Liver (tissue), 9 donors: ENCODE results near the gene CBY2. TPM values are rescaled to one million over a fixed set of nuclear protein-coding genes. Genes with fewer than 3 reads are reported as not detected.

Experiments
- DNase-seq: peaks from one replicate; pipeline ENCODE4 v3.0.0-alpha.2; 2017; ENCODE audit warnings: low spot score
- H3K27ac ChIP-seq, 2 donors: one replicate each; pipeline ENCODE4 v1.7.0; 2013; ENCODE audit warnings: inconsistent platforms in 2 of 2, low read length in 2 of 2, control low read depth in 1 of 2, low read depth in 1 of 2, mild to moderate bottlenecking in 1 of 2
- H3K27me3 ChIP-seq, 4 donors: one replicate each; pipeline versions ENCODE4 v1.6.1 to v1.7.0; 2013; ENCODE audit warnings: low read length in 3 of 4, inconsistent platforms in 1 of 4, mild to moderate bottlenecking in 1 of 4, moderate library complexity in 1 of 4; ENCODE audit not compliant: control insufficient read depth in 4 of 4, insufficient read depth in 4 of 4
- H3K36me3 ChIP-seq, 4 donors: one replicate each; pipeline versions ENCODE4 v1.6.1 to v1.7.0; 2013; ENCODE audit warnings: low read length in 3 of 4, mild to moderate bottlenecking in 3 of 4, low read depth in 1 of 4, moderate library complexity in 1 of 4; ENCODE audit not compliant: control insufficient read depth in 4 of 4, insufficient read depth in 3 of 4
- H3K4me1 ChIP-seq, 4 donors: one replicate each; pipeline versions ENCODE4 v1.6.1 to v1.7.0; 2013; ENCODE audit warnings: low read length in 3 of 4, mild to moderate bottlenecking in 3 of 4, moderate library complexity in 1 of 4; ENCODE audit not compliant: control insufficient read depth in 4 of 4, insufficient read depth in 4 of 4
- H3K4me3 ChIP-seq, 3 donors: one replicate each; pipeline versions ENCODE4 v1.6.1 to v1.7.0; 2013; ENCODE audit warnings: low read length in 3 of 3, control low read depth in 1 of 3, low read depth in 1 of 3, mild to moderate bottlenecking in 1 of 3
- H3K9ac ChIP-seq, 2 donors: one replicate each; pipeline ENCODE4 v1.7.0; 2013; ENCODE audit warnings: low read length in 2 of 2, mild to moderate bottlenecking in 2 of 2, moderate library complexity in 2 of 2, control low read depth in 1 of 2, low read depth in 1 of 2
- H3K9me3 ChIP-seq, 4 donors: one replicate each; pipeline versions ENCODE4 v1.6.1 to v1.7.0; 2013; ENCODE audit warnings: low read length in 3 of 4; ENCODE audit not compliant: control insufficient read depth in 4 of 4
- EGR1 ChIP-seq, 2 donors: IDR thresholded peaks; 2 replicates each; pipeline ENCODE4 v1.6.1; 2016 to 2018; ENCODE audit warnings: antibody characterized with exemption in 2 of 2, low read depth in 2 of 2
- FOXA1 ChIP-seq: IDR thresholded peaks from 2 replicates; pipeline ENCODE4 v1.6.1; 2016; ENCODE audit warnings: antibody characterized with exemption
- FOXA2 ChIP-seq: IDR thresholded peaks from 2 replicates; pipeline ENCODE4 v1.6.1; 2016; ENCODE audit warnings: antibody characterized with exemption
- GABPA ChIP-seq, 2 donors: IDR thresholded peaks in 1 of 2; conservative IDR thresholded peaks in 1 of 2; 2 replicates each; pipeline ENCODE4 v1.6.1; 2016; ENCODE audit warnings: antibody characterized with exemption in 2 of 2, mild to moderate bottlenecking in 1 of 2, moderate library complexity in 1 of 2
- HNF4A ChIP-seq, 2 donors: conservative IDR thresholded peaks; 2 replicates each; pipeline ENCODE4 v1.6.1; 2016; ENCODE audit warnings: antibody characterized with exemption in 2 of 2, mild to moderate bottlenecking in 2 of 2
- HNF4G ChIP-seq: IDR thresholded peaks from 2 replicates; pipeline ENCODE4 v1.6.1; 2016; ENCODE audit warnings: antibody characterized with exemption
- JUND ChIP-seq, 2 donors: IDR thresholded peaks; 2 replicates each; pipeline ENCODE4 v1.6.1; 2016; ENCODE audit warnings: antibody characterized with exemption in 2 of 2
- NR2F2 ChIP-seq: IDR thresholded peaks from 2 replicates; pipeline ENCODE4 v1.6.1; 2016; ENCODE audit warnings: antibody characterized with exemption
- RAD21 ChIP-seq, 2 donors: IDR thresholded peaks; 2 replicates each; pipeline ENCODE4 v1.6.1; 2016; ENCODE audit warnings: antibody characterized with exemption in 2 of 2, mild to moderate bottlenecking in 2 of 2
- RXRA ChIP-seq, 2 donors: IDR thresholded peaks; 2 replicates each; pipeline ENCODE4 v1.6.1; 2017 to 2018; ENCODE audit warnings: antibody characterized with exemption in 2 of 2, mild to moderate bottlenecking in 1 of 2
- SP1 ChIP-seq: IDR thresholded peaks from 2 replicates; pipeline ENCODE4 v1.6.1; 2018; ENCODE audit warnings: antibody characterized with exemption, mild to moderate bottlenecking
- TAF1 ChIP-seq: conservative IDR thresholded peaks from 2 replicates; pipeline ENCODE4 v1.6.1; 2016; ENCODE audit warnings: antibody characterized with exemption, mild to moderate bottlenecking
- YY1 ChIP-seq: IDR thresholded peaks from 2 replicates; pipeline ENCODE4 v1.6.1; 2016; ENCODE audit warnings: antibody characterized with exemption, mild to moderate bottlenecking
- WGBS: extraction: QIAGEN DNeasy Blood & Tissue Kit; methylation state at CpG from one replicate; pipeline ENCODE4 v1.1.7; 2013; 5-methylcytosine and 5-hydroxymethylcytosine counted together
- polyA plus RNA-seq, 2 donors: library from polyadenylated mRNA; stranded (reverse) in 1 of 2; unstranded in 1 of 2; fragments of 200-250 nt in 1 of 2; fragments of >200 nt in 1 of 2; fragmentation: Nextera tagmentation in 1 of 2; extraction: Ambion mirVana in 1 of 2; gene quantifications; one replicate each; pipeline versions ENCODE4 v1.2.1 to v1.2.3, GENCODE V29; 2013 to 2015
- total RNA-seq, 2 donors: library from RNA; depleted of rRNA; stranded (reverse); fragments of >200 nt; gene quantifications; one replicate each; pipeline ENCODE4 v1.2.3, GENCODE V29; 2014
- TF ChIP-seq, protein P1 (sequence below): IDR thresholded peaks from 2 replicates; pipeline ENCODE4 v1.6.1; 2016; ENCODE audit warnings: antibody characterized with exemption
- TF ChIP-seq, protein P2 (sequence below): IDR thresholded peaks from 2 replicates; pipeline ENCODE4 v1.6.1; 2016; ENCODE audit warnings: antibody characterized with exemption
- TF ChIP-seq, protein P3 (sequence below): fragments of 150-350 bp; IDR thresholded peaks from 2 replicates; pipeline ENCODE4 v1.5.1; 2017; ENCODE audit warnings: improper control_type of control experiment, low read depth, low read length; ENCODE audit not compliant: missing input control
- TF ChIP-seq, protein P4 (sequence below): IDR thresholded peaks from 2 replicates; pipeline ENCODE4 v1.6.1; 2016; ENCODE audit warnings: antibody characterized with exemption
- TF ChIP-seq, protein P5 (sequence below): IDR thresholded peaks from 2 replicates; pipeline ENCODE4 v1.6.1; 2016; ENCODE audit warnings: antibody characterized with exemption, mild to moderate bottlenecking
- donor health status: healthy.
- donor health status: healthy.
- donor health status: healthy.
- donor health status: healthy.
- donor health status: healthy.

CBY2 gene
- total and polyA plus RNA-seq, 4 donors, result not detected

DNA sequence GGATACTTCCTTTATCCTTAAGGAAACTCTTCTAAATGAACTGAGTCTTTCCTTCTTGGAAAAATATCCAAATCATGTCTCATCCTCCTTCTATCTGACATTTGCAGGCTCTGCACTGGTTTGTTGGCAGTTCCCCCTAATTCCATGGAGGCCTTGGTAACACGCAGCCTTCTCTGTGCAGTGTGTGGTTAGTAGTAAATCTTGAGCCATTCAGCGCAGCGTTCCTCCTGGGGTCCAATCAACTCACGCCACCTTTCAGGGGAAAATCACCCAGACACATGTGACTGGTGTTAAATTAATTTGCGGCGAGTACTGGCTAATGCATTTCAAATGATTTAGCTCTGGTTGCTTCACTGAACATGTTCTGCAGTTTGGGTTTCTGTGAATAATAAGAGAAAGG is 21.0 kb upstream of the CBY2 start (continued):
- TF ChIP-seq, protein P1, sequence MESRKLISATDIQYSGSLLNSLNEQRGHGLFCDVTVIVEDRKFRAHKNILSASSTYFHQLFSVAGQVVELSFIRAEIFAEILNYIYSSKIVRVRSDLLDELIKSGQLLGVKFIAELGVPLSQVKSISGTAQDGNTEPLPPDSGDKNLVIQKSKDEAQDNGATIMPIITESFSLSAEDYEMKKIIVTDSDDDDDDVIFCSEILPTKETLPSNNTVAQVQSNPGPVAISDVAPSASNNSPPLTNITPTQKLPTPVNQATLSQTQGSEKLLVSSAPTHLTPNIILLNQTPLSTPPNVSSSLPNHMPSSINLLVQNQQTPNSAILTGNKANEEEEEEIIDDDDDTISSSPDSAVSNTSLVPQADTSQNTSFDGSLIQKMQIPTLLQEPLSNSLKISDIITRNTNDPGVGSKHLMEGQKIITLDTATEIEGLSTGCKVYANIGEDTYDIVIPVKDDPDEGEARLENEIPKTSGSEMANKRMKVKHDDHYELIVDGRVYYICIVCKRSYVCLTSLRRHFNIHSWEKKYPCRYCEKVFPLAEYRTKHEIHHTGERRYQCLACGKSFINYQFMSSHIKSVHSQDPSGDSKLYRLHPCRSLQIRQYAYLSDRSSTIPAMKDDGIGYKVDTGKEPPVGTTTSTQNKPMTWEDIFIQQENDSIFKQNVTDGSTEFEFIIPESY, result no peak
- TF ChIP-seq HNF4A (conservative IDR thresholded peaks at IDR 0.05) (no peak), RXRA (IDR thresholded peaks at IDR 0.05) (no peak)

DNA sequence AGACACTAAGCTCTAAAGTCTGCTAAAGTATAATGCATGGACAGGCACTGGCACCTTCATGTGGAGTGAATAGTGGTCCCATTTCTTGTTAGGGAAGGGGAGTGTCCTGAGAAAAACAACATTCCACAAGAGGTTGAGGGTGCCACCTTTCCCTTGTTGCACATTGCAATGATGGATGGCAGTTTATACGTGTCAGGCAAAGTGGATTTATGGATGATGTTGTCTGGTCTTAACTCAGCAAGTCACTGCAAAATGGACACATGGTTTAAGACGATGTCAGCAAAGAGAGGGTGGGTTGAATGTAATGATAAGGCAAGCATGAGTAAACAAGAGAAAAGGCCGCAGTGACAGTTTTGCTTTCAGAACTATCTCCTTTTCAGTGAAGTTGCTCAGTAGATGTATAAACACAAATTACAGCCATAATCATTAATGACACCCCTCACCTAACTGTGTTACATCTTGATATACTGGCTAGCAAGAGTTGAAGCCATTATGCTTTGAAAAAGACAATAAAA is 19.6 kb upstream of the CBY2 start:
- WGBS, result 53% methylated on average over 3 of the region's 3 CpGs
- Histone ChIP-seq H3K9me3 (no peaks in the 10 kb centered on the region), H3K4me1 (no peaks in the 10 kb centered on the region), H3K9ac (no peak overlapping the region), H3K36me3 (no peaks in the 10 kb centered on the region), H3K27me3 (no peaks in the 10 kb centered on the region), H3K4me3 (no peak overlapping the region), H3K27ac (no peak overlapping the region)
- DNase-seq, result no peak
- TF ChIP-seq, protein P1, result no peak
- TF ChIP-seq SP1, result no peak
- TF ChIP-seq NR2F2, result no peak
- no peak for TF ChIP-seq HNF4A (conservative IDR thresholded peaks at IDR 0.05)
- no peak for TF ChIP-seq EGR1 (IDR thresholded peaks at IDR 0.05; ENCODE audit: low read depth in 2 of 2)
- TF ChIP-seq GABPA (IDR thresholded peaks at IDR 0.05 in 1 of 2, conservative IDR thresholded peaks at IDR 0.05 in 1 of 2), result no peak
- TF ChIP-seq FOXA2, result no peak
- TF ChIP-seq, protein P2, sequence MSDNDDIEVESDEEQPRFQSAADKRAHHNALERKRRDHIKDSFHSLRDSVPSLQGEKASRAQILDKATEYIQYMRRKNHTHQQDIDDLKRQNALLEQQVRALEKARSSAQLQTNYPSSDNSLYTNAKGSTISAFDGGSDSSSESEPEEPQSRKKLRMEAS, result no peak
- no peak for TF ChIP-seq TAF1
- TF ChIP-seq FOXA1, result no peak
- no peak for TF ChIP-seq RAD21 (IDR thresholded peaks at IDR 0.05)
- TF ChIP-seq, protein P3, sequence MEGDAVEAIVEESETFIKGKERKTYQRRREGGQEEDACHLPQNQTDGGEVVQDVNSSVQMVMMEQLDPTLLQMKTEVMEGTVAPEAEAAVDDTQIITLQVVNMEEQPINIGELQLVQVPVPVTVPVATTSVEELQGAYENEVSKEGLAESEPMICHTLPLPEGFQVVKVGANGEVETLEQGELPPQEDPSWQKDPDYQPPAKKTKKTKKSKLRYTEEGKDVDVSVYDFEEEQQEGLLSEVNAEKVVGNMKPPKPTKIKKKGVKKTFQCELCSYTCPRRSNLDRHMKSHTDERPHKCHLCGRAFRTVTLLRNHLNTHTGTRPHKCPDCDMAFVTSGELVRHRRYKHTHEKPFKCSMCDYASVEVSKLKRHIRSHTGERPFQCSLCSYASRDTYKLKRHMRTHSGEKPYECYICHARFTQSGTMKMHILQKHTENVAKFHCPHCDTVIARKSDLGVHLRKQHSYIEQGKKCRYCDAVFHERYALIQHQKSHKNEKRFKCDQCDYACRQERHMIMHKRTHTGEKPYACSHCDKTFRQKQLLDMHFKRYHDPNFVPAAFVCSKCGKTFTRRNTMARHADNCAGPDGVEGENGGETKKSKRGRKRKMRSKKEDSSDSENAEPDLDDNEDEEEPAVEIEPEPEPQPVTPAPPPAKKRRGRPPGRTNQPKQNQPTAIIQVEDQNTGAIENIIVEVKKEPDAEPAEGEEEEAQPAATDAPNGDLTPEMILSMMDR, result no peak
- no peak for TF ChIP-seq RXRA (IDR thresholded peaks at IDR 0.05)
- TF ChIP-seq HNF4G, result no peak
- TF ChIP-seq, protein P4, sequence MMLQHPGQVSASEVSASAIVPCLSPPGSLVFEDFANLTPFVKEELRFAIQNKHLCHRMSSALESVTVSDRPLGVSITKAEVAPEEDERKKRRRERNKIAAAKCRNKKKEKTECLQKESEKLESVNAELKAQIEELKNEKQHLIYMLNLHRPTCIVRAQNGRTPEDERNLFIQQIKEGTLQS, result no peak
- TF ChIP-seq JUND (IDR thresholded peaks at IDR 0.05), result no peak
- no peak for TF ChIP-seq YY1
- TF ChIP-seq, protein P5, sequence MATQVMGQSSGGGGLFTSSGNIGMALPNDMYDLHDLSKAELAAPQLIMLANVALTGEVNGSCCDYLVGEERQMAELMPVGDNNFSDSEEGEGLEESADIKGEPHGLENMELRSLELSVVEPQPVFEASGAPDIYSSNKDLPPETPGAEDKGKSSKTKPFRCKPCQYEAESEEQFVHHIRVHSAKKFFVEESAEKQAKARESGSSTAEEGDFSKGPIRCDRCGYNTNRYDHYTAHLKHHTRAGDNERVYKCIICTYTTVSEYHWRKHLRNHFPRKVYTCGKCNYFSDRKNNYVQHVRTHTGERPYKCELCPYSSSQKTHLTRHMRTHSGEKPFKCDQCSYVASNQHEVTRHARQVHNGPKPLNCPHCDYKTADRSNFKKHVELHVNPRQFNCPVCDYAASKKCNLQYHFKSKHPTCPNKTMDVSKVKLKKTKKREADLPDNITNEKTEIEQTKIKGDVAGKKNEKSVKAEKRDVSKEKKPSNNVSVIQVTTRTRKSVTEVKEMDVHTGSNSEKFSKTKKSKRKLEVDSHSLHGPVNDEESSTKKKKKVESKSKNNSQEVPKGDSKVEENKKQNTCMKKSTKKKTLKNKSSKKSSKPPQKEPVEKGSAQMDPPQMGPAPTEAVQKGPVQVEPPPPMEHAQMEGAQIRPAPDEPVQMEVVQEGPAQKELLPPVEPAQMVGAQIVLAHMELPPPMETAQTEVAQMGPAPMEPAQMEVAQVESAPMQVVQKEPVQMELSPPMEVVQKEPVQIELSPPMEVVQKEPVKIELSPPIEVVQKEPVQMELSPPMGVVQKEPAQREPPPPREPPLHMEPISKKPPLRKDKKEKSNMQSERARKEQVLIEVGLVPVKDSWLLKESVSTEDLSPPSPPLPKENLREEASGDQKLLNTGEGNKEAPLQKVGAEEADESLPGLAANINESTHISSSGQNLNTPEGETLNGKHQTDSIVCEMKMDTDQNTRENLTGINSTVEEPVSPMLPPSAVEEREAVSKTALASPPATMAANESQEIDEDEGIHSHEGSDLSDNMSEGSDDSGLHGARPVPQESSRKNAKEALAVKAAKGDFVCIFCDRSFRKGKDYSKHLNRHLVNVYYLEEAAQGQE, result no peak
